GM21717 (cell line): ENCODE data around the gene FAM163B.

ENCODE experiments used
- ATAC-seq: cut with Tn5 transposase; IDR thresholded peaks from one replicate; pipeline ENCODE4 v1.9.1; 2021; ENCODE audit warnings: mild to moderate bottlenecking, moderate library complexity; ENCODE audit not compliant: unreplicated experiment

Gene FAM163B

DNA sequence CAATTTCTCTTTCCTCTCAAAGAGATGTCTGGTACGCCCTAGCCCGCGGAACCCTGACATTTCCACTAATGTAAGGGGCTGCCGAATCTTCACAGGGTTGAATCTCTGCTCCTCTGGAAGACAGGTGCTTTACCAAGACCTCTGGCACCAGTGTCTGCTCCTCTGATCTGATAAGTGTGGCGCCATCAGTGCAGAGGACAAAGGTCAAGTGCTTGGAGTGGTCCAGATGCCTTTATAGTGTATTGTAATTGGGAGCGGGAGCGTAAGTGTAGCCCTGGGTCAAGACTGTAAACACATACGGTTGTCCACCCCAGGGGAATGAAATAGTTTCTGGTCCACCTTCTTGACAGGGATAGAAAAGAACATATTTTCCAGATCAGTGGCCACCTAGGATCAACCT is 57.0 kb downstream of the FAM163B start:
- no peak for ATAC-seq

DNA sequence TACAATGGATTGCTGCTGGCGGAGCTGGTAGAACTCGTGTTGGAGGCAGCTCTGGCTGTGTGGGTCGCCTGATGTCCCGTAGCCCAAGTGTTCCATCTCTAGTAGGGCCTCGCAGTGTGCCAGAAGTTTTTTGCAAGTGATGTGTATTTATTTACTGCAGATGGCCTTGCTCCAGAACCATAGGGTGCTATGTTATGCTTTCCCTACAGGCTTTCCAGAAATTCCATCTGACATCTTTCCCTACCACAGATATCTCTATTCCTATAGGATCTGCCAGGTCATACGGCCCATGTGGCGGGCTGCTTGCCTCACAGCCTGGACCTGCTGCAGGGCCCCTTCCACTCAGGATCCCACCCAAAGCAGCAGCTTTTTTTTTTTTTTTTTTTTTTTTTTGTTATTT is 57.7 kb downstream of the FAM163B start:
- no peak for ATAC-seq

DNA sequence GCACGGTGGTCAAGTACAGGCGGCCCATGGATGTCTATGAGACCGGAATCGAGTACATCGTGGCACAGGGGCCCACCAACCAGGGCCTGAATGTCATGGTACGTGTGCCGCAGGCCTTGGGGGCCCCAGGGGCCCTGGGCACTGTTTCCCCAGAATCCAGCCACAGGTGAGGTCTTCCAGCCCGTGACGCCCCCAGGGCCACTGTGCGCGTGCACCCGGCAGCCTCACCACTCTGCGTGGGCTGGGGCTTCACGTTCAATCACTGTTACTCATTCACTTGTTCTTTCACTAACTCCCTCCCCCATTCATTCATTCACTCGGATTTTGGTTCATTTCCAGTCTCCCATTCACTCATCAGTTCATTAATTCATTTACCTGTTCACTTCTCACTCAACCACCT is 62.1 kb downstream of the FAM163B start:
- no peak for ATAC-seq

DNA sequence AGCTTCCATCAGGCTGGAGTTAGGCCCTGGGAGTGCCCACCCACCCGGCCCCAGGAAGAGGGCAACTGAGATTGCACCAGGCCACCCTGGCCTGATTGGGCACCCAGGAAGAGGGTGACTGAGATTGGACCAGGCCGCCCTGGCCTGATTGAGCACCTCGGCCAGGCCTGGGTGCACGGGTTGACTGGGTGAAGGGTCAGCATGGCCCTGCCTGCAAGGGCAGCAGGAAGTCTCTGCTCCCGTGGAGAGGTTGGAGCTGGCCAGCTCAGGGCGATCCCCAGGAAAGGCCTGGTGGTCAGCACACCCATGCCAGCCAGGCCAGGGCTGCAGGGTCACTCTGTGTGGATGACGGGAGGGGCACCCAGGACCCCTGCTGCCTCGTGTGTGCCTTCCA is 62.9 kb downstream of the FAM163B start:
- ATAC-seq, result no peak

DNA sequence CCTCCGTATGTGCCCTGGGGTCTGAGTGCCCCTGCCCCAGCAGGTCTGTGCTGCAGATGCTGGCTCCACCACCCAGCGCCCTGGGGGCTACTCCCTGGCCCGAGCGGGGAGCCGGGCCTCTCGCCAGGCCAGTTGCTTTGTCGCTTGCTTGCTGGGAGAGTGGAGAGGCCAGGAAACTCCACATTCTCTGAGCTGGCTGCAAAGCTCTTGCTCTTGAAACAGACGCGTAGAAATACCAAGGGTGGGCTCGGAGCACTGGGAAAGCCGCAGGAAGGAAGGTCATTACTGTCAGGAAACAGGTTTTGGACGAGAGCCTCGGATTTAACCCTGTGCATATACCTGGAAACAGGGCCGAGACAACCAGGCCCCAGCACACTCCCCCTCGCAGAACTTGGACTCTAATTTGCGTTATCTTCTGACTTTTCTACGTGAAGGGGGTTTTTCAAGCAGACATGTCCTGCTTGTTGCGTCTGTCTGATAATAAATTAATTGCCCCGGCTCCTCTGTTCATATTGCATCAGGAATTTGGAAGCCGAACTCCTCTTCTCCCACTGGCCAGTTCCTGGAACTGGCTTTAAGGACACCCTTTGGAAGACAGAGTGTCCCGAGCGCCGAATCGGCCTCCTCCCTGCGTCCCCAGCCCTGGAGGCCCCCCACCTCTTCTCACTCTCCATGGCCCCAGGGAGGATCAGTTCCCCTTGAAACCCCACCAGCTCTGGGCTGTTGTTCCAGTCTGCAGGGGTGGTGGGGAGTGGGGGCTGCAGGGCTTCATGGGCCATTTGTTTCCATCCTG is 63.5 kb downstream of the FAM163B start:
- no peak for ATAC-seq

DNA sequence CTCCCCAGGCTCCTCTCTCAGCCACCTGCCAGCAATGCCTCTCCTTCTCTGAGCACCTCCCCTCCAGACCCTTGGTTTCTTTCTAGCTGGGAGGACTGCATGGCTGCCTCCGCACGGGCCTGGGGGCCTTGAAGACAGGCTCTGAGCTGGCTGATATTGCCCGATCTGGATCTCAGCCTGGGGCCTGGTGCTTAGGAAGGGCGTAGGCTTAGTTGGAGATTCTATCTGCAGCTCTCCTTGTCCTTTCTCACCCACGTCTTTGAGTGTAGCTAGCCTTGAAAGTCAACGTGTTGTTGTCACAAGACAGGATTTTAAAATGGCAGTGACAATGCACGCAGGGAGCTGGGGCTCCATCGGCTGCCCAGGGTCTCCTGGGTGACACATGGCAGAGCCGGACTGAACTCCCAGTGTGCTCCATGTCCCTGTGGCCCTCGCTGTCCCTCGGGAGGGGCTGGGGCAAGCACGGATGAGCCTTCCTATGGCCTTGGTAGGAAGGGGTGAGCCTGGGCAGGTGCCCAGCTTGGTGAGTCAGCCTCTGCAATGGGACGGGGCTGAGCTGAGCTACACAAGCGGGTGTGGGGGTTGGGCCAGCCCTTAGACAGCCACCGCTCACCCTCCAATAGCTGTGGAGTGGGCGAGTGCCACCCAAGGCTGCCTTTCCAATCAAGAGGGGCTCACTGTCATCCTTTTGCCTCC is 65.3 kb downstream of the FAM163B start:
- ATAC-seq, result no peak

DNA sequence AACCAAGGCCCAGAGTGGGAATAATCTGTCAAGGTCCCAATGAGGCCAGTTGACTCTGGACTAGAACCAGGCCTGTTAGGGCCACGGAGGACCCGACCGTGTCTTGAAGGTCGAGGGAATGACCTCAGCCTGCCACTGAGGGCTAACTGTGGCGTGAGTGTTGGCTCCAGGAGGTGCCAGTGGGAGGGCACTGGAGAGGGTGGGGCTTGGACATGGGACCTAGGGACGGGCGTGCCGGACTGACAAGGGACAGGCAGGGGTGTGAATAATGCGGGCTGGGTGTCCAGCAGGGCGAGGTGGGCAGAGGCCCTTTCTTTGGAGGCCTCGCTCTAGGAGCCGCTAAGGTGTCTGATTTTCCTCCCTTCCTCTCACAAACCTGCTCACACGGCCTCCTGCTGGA is 67.2 kb downstream of the FAM163B start:
- no peak for ATAC-seq

DNA sequence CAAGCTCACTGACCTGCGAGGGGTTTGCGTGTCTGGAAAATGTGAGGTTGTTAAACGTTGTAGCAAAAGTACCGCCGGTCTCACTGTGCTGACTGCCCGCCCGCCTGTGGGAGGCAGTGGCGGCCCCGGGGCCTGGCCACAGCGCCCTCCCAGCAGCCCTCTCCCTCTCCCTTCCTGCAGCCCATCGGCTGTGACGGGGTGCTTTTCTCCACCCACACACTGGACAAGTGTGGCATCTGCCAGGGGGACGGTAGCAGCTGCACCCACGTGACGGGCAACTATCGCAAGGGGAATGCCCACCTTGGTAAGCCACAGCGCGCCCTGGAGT is 68.5 kb downstream of the FAM163B start:
- ATAC-seq, result no peak

DNA sequence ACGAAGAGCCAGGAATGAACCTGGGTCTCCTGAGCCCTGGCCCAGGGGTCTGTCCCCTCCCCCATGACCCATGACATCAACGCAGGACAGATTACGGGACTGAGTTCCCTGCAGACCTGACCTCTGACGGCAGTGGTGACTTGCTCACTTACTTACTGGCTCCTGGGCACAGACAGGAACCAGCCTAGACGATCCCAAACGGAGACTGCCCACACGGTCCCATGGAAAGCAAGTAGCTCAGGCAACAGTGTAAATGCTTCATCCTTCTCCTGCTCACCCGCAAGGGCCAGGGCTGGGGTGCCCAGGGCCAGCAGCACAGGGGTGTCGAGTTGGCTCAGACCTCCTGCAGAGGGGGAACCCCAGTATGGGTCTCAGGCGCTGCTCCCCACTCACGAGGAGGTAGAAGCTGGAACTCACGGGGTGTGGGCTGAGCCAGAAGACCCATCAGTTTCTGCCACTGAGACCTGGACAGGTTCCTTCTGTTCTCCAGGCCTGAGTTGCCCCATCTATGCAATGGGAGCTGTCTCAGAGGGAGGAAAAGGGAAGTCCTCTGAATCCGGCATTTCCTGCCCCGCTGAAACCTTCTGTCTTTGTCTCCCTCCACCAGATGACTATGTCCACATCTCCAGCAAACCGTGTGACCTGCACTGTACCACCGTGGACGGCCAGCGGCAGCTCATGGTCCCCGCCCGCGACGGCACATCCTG is 69.0 kb downstream of the FAM163B start:
- no peak for ATAC-seq

DNA sequence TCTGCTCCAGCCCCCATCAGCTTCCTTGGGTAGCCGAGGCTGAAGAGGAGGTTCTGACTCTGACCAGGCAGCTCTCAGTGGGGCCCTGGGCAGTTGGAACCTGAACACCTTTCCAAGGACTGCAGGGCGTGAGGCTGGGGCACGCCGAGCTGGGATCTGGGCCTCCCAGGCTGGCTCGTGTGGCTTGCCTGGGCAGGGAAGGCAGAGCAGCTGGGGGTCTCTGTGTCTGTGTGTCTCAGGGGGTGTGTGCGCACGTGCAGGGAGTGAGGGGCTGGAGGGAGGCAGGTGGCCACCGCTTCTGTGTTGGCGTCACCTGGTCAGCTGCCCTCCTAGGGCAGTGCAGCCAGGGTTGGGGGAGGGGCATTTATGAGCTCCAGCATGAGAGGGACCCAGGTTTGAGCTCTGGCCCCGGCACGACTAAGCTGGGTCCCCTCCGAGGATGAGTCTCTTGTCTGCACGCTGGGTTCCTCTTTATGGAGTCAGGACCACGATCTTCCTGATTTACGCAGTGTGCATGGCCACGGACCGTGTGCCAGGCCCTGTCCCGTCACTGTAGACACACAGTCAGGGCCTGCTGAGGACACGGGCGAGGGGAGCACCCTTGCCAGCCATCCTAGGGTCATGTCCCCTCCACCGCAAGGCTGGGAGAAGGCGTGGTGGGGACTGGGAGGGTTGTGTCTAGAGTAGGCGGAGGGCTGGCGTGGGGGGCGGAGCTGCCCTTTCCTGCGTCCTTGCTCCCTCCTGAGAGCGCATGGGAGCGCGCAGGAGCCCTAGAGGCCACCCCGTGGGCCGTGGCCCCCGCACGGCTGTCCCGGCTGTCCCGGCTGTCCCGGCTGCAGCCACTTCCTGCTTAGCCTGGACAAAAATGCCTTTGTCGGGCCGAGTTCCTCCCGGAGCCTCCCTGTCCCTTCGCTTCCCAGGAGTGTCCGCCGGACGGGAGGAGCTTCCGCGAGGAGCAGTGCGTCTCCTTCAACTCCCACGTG is 70.0 kb downstream of the FAM163B start:
- no peak for ATAC-seq

DNA sequence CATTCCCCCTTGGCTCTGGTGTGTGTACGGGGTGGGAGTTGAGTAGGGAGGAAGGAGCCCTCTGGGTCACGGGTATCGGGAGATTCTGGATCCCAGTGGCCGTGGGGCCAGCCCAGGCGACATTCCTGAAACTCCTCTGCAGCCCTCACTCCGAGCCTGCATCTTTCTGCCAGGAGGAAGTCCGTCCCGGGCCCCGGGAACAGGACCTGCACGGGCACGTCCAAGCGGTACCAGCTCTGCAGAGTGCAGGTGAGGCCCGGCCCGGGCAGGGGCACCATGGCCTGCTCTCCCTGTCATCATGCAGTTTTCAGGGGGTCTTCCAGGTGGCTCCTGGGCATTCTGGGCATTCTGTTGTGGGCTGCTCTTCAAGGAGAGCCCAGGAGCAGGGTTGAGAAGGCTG is 71.0 kb downstream of the FAM163B start:
- ATAC-seq, result no peak

DNA sequence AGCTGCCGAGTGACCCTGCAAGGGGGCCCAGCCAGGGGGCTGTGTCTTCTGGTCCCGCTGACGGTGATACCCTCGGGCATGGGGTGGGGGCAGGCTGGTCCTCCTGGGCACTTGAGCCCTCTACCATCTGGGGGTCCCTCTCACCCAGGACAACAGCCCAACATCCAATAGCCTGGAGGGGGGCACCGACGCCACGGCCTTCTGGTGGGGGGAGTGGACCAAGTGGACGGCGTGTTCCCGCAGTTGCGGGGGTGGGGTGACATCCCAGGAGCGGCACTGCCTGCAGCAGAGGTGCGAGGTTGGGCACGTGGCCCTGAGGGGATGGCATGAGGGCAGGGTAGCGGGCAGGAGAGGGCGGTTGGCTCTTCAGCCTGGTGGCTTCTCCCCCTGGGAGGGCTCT is 71.9 kb downstream of the FAM163B start:
- no peak for ATAC-seq

DNA sequence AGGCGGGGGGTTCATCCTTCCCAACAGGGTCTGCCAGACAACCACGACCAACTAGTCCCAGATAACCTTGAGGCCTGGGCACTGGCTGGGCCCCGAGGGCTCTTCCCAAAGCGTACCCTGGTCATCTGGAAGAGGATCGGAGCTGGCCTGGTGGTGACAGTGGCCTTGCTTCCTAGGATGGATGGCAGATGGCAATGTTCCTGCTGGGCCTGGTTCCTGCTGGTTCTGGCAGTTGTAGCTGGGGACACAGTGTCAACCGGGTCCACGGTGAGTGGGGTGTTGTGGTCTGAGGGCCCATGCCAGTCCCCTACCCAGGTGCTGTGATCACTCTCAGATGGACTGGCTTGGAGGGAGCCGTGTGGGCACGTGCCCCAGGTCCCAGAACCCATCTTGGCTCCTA is 72.7 kb downstream of the FAM163B start:
- ATAC-seq, result no peak

DNA sequence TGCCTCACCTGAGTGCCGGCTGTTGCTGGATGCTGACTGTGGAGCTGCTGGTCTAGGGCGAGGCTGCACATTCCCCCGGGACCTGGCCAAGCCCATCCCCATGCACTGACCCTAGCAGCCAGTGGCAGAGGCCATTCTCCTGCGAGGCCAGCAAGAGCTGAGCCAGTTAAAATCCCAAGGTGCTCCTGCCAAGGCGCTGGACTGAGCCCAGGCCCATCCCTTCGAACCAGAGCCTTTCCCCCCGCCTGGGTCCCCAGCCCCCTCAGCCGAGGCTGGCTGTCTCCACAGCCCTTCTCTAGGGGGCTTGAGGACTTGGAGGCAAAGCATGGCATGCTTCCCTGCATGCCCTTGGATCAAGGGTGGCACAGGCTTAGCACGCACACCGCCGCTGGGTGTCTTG is 73.1 kb downstream of the FAM163B start:
- no peak for ATAC-seq

DNA sequence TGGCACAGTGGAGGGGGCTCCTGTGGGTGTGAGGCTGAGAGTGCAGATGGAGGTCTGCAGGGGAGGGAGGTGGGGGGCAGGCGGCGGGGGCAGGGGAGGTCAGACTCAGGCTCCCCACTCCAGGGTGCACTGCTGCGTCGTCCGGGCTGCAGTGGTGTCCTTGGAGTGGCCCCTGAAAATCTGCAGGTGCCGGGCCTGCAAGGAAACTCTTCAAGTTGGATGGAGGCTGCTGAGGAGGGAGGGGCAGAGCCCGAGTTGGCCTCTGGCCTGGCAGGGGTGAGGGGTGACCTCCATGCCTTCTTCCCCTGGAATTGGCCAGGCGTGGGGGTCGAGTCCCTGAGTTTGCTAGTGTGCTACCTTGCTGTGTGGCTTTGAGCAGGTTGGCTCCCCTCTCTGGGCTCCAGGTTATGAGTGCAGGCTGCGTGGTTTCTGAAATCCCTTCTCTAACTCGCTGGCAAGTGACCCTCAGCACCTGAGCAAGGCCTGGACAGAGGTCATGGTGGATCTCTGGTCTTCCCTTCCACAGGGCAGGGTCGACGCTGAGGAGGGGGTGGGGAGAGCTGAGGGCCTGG is 73.8 kb downstream of the FAM163B start:
- no peak for ATAC-seq

DNA sequence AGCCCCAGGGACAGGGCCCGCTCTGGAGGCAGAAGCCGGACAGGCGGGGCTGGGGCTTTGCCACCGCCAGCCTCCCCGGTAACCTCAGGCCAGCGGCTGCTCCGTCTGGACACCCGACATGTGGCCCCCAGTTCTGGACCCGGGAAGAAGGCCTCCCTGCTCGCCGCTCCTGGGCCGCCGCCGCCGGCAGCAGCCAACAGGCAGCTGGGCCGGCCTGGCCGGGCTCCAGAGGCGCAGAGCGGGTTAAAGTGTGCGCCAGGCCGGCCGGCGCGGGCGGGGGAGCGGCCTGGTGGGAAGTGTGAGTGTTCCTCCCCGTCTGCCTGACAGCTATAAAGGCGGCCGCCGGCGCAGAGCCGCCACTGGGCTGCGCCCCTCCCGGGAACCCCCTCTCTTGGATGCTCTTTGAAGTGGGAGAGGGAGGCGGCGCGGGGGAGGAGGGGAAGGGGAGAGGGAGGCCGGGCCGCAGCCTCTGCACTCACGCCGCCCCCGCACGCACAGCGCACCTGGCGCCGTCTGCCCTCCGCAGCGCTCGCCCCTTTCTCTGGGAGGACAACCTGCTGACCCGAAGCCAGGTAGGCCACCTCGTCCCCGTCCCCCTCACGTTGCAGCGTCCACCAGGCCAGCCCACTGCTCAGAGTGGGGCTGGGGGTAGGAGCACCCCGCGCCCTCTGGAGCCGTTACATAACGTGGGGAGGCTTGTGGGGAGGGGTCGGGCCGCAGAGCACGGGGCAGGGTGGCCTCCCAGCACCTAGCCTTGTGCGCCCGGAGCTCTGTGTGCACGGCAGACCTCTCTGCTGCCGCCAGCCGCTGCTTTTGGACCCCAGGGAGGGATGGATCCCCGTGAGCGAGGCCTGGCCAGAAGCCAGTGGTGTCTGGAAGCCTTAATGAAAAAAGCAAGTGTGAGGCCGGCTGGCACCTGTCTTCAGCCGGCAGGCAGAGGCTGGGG is 74.6 kb downstream of the FAM163B start, which contains the start of gene ADAMTSL2:
Gene ADAMTSL2, plus strand, starts transcription at position 359 of the 946 bp plus-strand sequence. CDS start 2,009 bp downstream, outside the sequence.
- ATAC-seq, result no peak

DNA sequence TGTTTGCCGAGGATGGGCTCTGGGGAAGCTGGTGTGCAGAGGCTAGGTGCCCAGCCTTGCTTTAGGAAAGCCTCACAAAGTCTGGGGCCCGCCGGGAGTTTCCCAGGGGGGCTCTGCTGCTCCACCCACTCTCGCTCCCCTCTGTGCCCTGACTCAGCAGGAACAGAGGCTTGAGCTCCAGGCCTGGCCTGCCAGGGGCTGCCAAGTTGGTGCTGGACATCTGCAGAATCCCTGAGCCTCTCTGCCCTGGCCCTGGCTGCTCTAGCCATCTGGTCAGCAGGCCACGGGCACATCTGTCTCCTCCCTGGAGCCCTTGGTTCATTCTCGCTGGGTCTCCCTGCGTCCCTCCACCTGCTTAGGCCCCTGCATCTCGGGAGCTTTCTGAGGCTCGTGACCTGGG is 75.3 kb downstream of the FAM163B start:
- ATAC-seq, result no peak

DNA sequence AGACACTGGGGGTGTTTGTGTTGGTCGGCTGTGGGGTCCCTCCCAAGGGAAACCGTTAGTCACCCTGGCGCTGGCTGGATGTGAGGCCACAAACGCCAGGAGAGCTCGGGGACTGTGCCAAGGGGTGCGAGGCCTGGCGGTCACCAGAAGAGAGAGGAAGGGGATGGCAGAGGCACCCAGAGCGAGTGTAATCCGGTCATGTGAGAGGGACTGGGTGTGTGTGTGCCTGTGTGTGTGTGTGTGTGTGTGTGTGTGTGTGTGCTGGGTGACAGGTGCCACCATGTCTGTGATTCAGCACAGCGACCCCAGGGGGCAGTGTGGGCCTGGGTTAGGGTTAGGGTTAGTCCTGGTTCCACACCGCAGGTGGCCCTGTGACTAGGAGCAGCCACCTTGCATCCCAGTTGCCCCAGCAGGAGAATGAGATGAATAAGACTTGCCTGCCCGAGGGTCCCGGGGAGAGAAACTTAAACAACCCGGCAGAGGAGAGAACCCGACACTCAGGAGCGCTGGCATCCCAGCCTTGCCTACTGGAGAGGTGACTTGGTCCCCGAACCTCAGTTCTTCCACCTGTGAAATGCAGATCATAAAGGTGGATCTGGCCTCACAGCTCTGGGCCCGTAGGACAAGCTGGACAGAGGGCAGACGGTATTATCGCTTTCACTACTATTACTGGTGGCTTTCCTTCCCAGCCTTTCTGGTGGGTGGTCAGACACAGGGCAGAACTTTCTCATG is 76.1 kb downstream of the FAM163B start:
- no peak for ATAC-seq

DNA sequence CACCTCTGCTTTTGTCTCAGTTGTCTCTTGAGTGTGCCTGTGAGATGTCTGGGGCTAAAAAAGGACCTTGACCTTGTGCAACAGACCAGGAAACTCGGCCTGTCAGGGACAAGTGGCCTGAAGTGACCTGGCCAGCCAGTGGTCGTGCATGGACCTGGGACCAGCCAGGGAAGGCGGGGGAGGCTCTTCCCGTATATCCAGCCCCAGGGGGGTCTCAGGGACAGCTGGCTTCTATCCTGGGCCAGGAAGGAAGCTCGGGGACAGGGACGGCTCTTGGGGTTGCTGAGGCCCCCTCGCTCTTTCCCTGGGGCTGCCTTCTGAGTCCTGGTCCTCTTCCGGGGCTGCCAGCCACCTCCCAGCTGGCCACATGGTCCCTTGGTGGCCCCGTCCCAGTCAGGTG is 77.9 kb downstream of the FAM163B start:
- ATAC-seq, result no peak
